HepG2 (cell line): ENCODE data around the gene SF3B6. TPM values are rescaled to one million over a fixed set of nuclear protein-coding genes. Genes with fewer than 3 reads are reported as not detected.
A peak's percentile ranks its signal among the peaks of the same experiment; 100 is the strongest.

Experiments
- AFF4 ChIP-seq: sonication (generic); formaldehyde crosslinking; IDR thresholded peaks from 2 replicates; pipeline ENCODE4 v1.4.0; 2020; ENCODE audit warnings: missing genetic modification reagents
- ARID3A ChIP-seq: IDR thresholded peaks from 2 replicates; pipeline ENCODE4 v1.6.1; 2012; ENCODE audit warnings: low read depth, low read length, improper control_type of control experiment
- DDIT3 ChIP-seq: sonication (generic); formaldehyde crosslinking; IDR thresholded peaks from 2 replicates; pipeline ENCODE4 v1.4.0; 2020; ENCODE audit warnings: mild to moderate bottlenecking, missing genetic modification reagents
- ELF3 ChIP-seq: IDR thresholded peaks from 2 replicates; pipeline ENCODE4 v1.6.1; 2016; ENCODE audit warnings: missing genetic modification reagents, missing compliant biosample characterization
- GABPB1 ChIP-seq: IDR thresholded peaks from 2 replicates; pipeline ENCODE4 v1.6.1; 2016; ENCODE audit warnings: mild to moderate bottlenecking, missing genetic modification reagents, moderate library complexity, missing compliant biosample characterization
- HIC2 ChIP-seq: sonication (generic); formaldehyde crosslinking; IDR thresholded peaks from 2 replicates; pipeline ENCODE4 v1.9.0; 2022; ENCODE audit warnings: low read depth, missing genetic modification reagents
- HIVEP1 ChIP-seq: sonication (generic); formaldehyde crosslinking; IDR thresholded peaks from 2 replicates; pipeline ENCODE4 v1.4.0; 2020; ENCODE audit warnings: mild to moderate bottlenecking, missing genetic modification reagents
- RARG ChIP-seq: sonication (generic); formaldehyde crosslinking; IDR thresholded peaks from 2 replicates; pipeline ENCODE4 v1.4.0; 2020; ENCODE audit warnings: low read depth, mild to moderate bottlenecking, missing genetic modification reagents
- SOX5 ChIP-seq: IDR thresholded peaks from 2 replicates; pipeline ENCODE4 v1.6.1; 2016; ENCODE audit warnings: borderline replicate concordance
- TFDP1 ChIP-seq: IDR thresholded peaks from 2 replicates; pipeline ENCODE4 v1.6.1; 2016; ENCODE audit warnings: missing compliant biosample characterization, missing genetic modification reagents, borderline replicate concordance
- THRA ChIP-seq: sonication (generic); formaldehyde crosslinking; IDR thresholded peaks from 2 replicates; pipeline ENCODE4 v1.4.0; 2020; ENCODE audit warnings: missing genetic modification reagents, borderline replicate concordance
- ZBTB7B ChIP-seq: sonication (generic); formaldehyde crosslinking; IDR thresholded peaks from 2 replicates; pipeline ENCODE4 v1.4.0; 2020; ENCODE audit warnings: missing genetic modification reagents
- ZNF3 ChIP-seq: IDR thresholded peaks from 2 replicates; pipeline ENCODE4 v1.7.0; 2017; ENCODE audit warnings: inconsistent platforms
- ZNF678 ChIP-seq: sonication (generic); formaldehyde crosslinking; IDR thresholded peaks from 2 replicates; pipeline ENCODE4 v1.4.0; 2020; ENCODE audit warnings: mild to moderate bottlenecking, missing genetic modification reagents
- ZSCAN9 ChIP-seq: IDR thresholded peaks from 2 replicates; pipeline ENCODE4 v1.6.1; 2016; ENCODE audit warnings: borderline replicate concordance
- polyA plus RNA-seq, 8 experiments: library from polyadenylated mRNA; depleted of rRNA in 3 of 8; stranded (reverse) in 7 of 8; unstranded in 1 of 8; fragments of >200 nt; fragmentation: Illumina TruSeq in 4 of 8; extraction: Trizol in 4 of 8; gene quantifications; 2 replicates each; pipeline versions ENCODE4 v1.2.1 to v1.2.3, GENCODE V29; 2011 to 2016; ENCODE audit warnings: low read depth in 4 of 8, missing spikeins in 1 of 8, mixed read lengths in 1 of 8; ENCODE audit not compliant: insufficient read depth in 1 of 8
- total RNA-seq, 5 experiments: library from RNA; depleted of rRNA; stranded (reverse); fragments of >200 nt; fragmentation: Illumina TruSeq; extraction: Trizol; gene quantifications; 2 replicates each; pipeline ENCODE4 v1.2.3, GENCODE V29; 2016; ENCODE audit warnings: low read depth in 1 of 5

Gene SF3B6
- total and polyA plus RNA-seq, 2 of the 13 experiments (the other 11 are each of a cell fraction or from before 2014, with no cell fraction given) = 177 to 182 TPM

GRCh38 chr2:24084386-24085199 is 8.5 kb upstream of the SF3B6 start, which contains the start of gene TP53I3 (continued):
- TF ChIP-seq HIVEP1 (CRISPR knock-in tag) (peak; percentile 34; the same call in 1 of the 2 replicates), SOX5 (CRISPR knock-in tag) (peak; percentile 55), DDIT3 (no peak), THRA (CRISPR knock-in tag) (peak; percentile 75), ZBTB7B (CRISPR knock-in tag) (peak; percentile 46; the same call in 1 of the 2 replicates), RARG (no peak), AFF4 (CRISPR knock-in tag) (no peak), ZNF678 (CRISPR knock-in tag) (peak; percentile 29; the same call in 1 of the 2 replicates), ZNF3 (CRISPR knock-in tag) (0 out of 2 replicates have a peak, but pooled peaks have one; percentile 33), GABPB1 (CRISPR knock-in tag) (peak; percentile 89), ZSCAN9 (no peak), TFDP1 (CRISPR knock-in tag) (peak; percentile 30; the same call in 1 of the 2 replicates), HIC2 (CRISPR knock-in tag) (peak; percentile 90), ELF3 (CRISPR knock-in tag) (peak; percentile 73), ARID3A (0 out of 2 replicates have a peak, but pooled peaks have one; percentile 9)
